PC-9 (cell line): ENCODE measurements around the gene RABAC1.

ENCODE experiments used
- EZH2 ChIP-seq: fragments of 200-600 bp; sonication (generic); IDR thresholded peaks from 2 replicates; pipeline ENCODE4 v1.8.0; 2017; ENCODE audit warnings: antibody characterized with exemption, low read depth
- TF ChIP-seq, protein P1 (sequence below): fragments of 200-600 bp; sonication (generic); conservative IDR thresholded peaks from 2 replicates; pipeline ENCODE4 v1.6.1; 2017; ENCODE audit warnings: mixed run types, antibody characterized with exemption, mild to moderate bottlenecking, moderate library complexity

GRCh38 chr19:41994521-41994971, 35.4 kb upstream of the RABAC1 start:
- TF ChIP-seq, protein P1, sequence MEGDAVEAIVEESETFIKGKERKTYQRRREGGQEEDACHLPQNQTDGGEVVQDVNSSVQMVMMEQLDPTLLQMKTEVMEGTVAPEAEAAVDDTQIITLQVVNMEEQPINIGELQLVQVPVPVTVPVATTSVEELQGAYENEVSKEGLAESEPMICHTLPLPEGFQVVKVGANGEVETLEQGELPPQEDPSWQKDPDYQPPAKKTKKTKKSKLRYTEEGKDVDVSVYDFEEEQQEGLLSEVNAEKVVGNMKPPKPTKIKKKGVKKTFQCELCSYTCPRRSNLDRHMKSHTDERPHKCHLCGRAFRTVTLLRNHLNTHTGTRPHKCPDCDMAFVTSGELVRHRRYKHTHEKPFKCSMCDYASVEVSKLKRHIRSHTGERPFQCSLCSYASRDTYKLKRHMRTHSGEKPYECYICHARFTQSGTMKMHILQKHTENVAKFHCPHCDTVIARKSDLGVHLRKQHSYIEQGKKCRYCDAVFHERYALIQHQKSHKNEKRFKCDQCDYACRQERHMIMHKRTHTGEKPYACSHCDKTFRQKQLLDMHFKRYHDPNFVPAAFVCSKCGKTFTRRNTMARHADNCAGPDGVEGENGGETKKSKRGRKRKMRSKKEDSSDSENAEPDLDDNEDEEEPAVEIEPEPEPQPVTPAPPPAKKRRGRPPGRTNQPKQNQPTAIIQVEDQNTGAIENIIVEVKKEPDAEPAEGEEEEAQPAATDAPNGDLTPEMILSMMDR = no peak
- TF ChIP-seq EZH2 = no peak
